SU-DHL-6 (cell line): ENCODE measurements around the gene CHCHD3.
"Not testable (repeated sequence)": the region's sequence is repeated elsewhere in the genome, so short reads cannot be mapped to it uniquely, and the experiment has no call there.

Source experiments
- H2AFZ ChIP-seq: fragments of 200-600 bp; sonication (generic); 2 replicates; pipeline ENCODE4 v1.6.1; 2014; ENCODE audit warnings: low read depth, mild to moderate bottlenecking, moderate library complexity, mixed read lengths, antibody characterized with exemption, low read length; ENCODE audit not compliant: severe bottlenecking
- H3F3A ChIP-seq: fragments of 200-600 bp; shearing (Covaris generic); 2 replicates; pipeline ENCODE4 v1.6.0; 2016; ENCODE audit warnings: antibody characterized with exemption, mild to moderate bottlenecking; ENCODE audit not compliant: insufficient read depth
- H3K27ac ChIP-seq: fragments of 200-600 bp; sonication (generic); 2 replicates; pipeline ENCODE4 v1.5.1; 2016; ENCODE audit warnings: low read depth, mild to moderate bottlenecking, low read length, moderate library complexity, mixed read lengths
- H3K27me3 ChIP-seq: fragments of 200-600 bp; sonication (generic), shearing (Covaris generic); 2 replicates; pipeline ENCODE4 v1.6.0; 2014; ENCODE audit warnings: mild to moderate bottlenecking, low read length
- H3K36me3 ChIP-seq: fragments of 200-600 bp; sonication (generic); 2 replicates; pipeline ENCODE4 v1.6.1; 2014; ENCODE audit warnings: mild to moderate bottlenecking, low read length, mixed read lengths
- H3K4me2 ChIP-seq: fragments of 300-600, 200-600 bp; shearing (Covaris generic), sonication (generic); 2 replicates; pipeline ENCODE4 v1.6.0; 2014; ENCODE audit warnings: low read length, low read depth, mild to moderate bottlenecking; ENCODE audit not compliant: poor library complexity, severe bottlenecking
- H3K4me3 ChIP-seq: fragments of 200-600 bp; sonication (generic); 2 replicates; pipeline ENCODE4 v1.5.1; 2014; ENCODE audit warnings: antibody characterized with exemption, low read length, mild to moderate bottlenecking, mixed read lengths; ENCODE audit not compliant: insufficient read depth, poor library complexity, severe bottlenecking
- H3K79me2 ChIP-seq: fragments of 200-600 bp; sonication (generic); 2 replicates; pipeline ENCODE4 v1.6.1; 2014; ENCODE audit warnings: mild to moderate bottlenecking, low read length, moderate library complexity; ENCODE audit not compliant: insufficient read depth
- H3K9ac ChIP-seq: fragments of 200-600 bp; sonication (generic); 2 replicates; pipeline ENCODE4 v1.7.0; 2014; ENCODE audit warnings: mild to moderate bottlenecking, low read length
- H3K9me2 ChIP-seq: fragments of 200-600 bp; sonication (generic); replicated peaks from 2 replicates; pipeline ENCODE4 v1.6.1; 2014; ENCODE audit warnings: low read length; ENCODE audit not compliant: insufficient read depth
- H3K9me3 ChIP-seq: fragments of 200-600 bp; sonication (generic); 2 replicates; pipeline ENCODE4 v1.6.1; 2014; ENCODE audit warnings: low read length, mixed read lengths; ENCODE audit not compliant: insufficient read depth
- H4K20me1 ChIP-seq: fragments of 200-600 bp; sonication (generic); 2 replicates; pipeline ENCODE4 v1.6.1; 2014; ENCODE audit warnings: low read depth, mild to moderate bottlenecking, antibody characterized with exemption, low read length, moderate library complexity, mixed read lengths
- EZH2phosphoT487 ChIP-seq: fragments of 200-600 bp; sonication (generic), shearing (Covaris generic); conservative IDR thresholded peaks from 2 replicates; pipeline ENCODE4 v1.6.1; 2018; ENCODE audit warnings: mild to moderate bottlenecking, antibody characterized with exemption, low read length, moderate library complexity, mixed read lengths
- TF ChIP-seq, protein P1 (sequence below): fragments of 200-600 bp; sonication (generic); IDR thresholded peaks from one replicate; pipeline ENCODE4 v1.5.1; 2017; ENCODE audit warnings: antibody characterized with exemption, mild to moderate bottlenecking, low read length, moderate library complexity; ENCODE audit not compliant: insufficient read depth, poor library complexity, severe bottlenecking

The CHCHD3 gene

DNA sequence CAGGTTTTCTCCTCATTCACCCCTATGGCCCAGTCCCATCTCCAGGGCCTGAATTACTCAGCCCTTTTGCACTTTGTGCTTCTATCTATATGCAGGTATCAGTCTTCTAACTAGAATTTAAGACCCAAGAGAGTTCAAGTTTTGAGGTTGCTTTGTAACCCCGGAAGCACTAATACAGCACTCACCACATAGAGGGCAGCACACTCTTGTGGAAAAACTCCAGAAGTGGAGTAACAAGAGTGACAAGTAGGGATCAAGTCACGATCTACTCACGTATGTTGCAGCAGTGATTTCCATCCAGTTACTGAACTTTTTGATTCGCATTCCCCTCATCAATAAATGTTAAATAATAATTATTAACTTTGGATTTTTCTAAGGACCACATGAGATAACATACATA is 151.0 kb downstream of the CHCHD3 start:
- H4K20me1 ChIP-seq: no peaks in the 10 kb centered on the region
- H2AFZ ChIP-seq: no peak overlapping the region
- H3K27ac ChIP-seq: no peak overlapping the region
- no peaks in the 10 kb centered on the region for H3K9me3 ChIP-seq
- no peak overlapping the region for H3K9ac ChIP-seq
- no peak overlapping the region for H3K4me3 ChIP-seq
- no peaks in the 10 kb centered on the region for H3K27me3 ChIP-seq
- H3K9me2 ChIP-seq: no peaks in the 10 kb centered on the region
- no peaks in the 10 kb centered on the region for H3K36me3 ChIP-seq
- no peak overlapping the region for H3K4me2 ChIP-seq
- no peaks in the 10 kb centered on the region for H3K79me2 ChIP-seq
- no peaks in the 10 kb centered on the region for H3F3A ChIP-seq
- TF ChIP-seq EZH2phosphoT487: no peak
- TF ChIP-seq, protein P1, sequence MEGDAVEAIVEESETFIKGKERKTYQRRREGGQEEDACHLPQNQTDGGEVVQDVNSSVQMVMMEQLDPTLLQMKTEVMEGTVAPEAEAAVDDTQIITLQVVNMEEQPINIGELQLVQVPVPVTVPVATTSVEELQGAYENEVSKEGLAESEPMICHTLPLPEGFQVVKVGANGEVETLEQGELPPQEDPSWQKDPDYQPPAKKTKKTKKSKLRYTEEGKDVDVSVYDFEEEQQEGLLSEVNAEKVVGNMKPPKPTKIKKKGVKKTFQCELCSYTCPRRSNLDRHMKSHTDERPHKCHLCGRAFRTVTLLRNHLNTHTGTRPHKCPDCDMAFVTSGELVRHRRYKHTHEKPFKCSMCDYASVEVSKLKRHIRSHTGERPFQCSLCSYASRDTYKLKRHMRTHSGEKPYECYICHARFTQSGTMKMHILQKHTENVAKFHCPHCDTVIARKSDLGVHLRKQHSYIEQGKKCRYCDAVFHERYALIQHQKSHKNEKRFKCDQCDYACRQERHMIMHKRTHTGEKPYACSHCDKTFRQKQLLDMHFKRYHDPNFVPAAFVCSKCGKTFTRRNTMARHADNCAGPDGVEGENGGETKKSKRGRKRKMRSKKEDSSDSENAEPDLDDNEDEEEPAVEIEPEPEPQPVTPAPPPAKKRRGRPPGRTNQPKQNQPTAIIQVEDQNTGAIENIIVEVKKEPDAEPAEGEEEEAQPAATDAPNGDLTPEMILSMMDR: no peak

DNA sequence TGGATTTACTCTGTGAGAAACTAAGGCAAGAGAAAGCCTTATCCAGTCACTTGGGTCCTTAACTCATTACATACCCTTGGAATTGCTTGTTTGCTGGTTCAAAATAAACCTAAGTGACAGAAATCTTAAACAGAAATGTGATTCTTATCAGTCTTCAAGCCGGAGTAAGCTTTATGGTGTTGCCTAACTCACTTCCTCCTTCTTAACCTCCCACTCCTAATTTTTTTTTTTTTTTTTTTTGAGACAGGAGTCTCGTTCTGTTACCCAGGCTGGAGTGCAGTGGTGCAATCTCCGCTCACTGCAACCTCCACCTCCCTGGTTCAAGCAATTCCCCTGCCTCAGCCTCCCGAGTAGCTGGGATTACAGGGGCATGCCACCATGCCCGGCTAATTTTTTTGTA is 151.9 kb downstream of the CHCHD3 start:
- not testable (repeated sequence) for H3F3A ChIP-seq, H4K20me1 ChIP-seq, H3K9me2 ChIP-seq, H3K9me3 ChIP-seq, H3K27me3 ChIP-seq, H3K4me3 ChIP-seq, H3K4me2 ChIP-seq, H3K36me3 ChIP-seq, H3K27ac ChIP-seq, H3K9ac ChIP-seq, H2AFZ ChIP-seq, H3K79me2 ChIP-seq

DNA sequence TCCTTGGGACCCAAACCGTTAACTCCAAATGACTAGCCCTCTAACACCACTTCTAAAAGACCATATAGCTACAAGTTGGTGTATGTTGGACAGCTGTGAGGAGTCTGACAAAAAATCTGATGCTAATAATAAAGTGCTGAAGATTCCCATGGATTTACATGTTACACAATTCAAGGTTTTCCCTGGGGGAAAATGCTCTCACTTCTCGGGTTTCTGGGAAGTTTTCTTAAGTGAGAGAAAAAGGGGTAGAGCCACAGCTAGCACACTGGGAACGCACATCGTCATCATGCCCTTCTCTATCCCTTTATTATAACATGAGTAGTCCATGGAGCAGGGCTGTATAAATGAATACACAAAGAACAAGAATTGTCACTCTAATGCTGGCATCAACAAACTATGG is 162.1 kb downstream of the CHCHD3 start:
- no peaks in the 10 kb centered on the region for H3K9me2 ChIP-seq
- TF ChIP-seq EZH2phosphoT487: no peak
- TF ChIP-seq, protein P1: no peak
- no peaks in the 10 kb centered on the region for H3K27me3 ChIP-seq
- H4K20me1 ChIP-seq: no peaks in the 10 kb centered on the region
- no peak overlapping the region for H3K4me3 ChIP-seq
- H3K9me3 ChIP-seq: no peaks in the 10 kb centered on the region
- no peak overlapping the region for H3K9ac ChIP-seq
- H3K79me2 ChIP-seq: no peaks in the 10 kb centered on the region
- no peak overlapping the region for H2AFZ ChIP-seq
- H3F3A ChIP-seq: no peaks in the 10 kb centered on the region
- no peak overlapping the region for H3K4me2 ChIP-seq
- H3K36me3 ChIP-seq: no peaks in the 10 kb centered on the region
- no peak overlapping the region for H3K27ac ChIP-seq

DNA sequence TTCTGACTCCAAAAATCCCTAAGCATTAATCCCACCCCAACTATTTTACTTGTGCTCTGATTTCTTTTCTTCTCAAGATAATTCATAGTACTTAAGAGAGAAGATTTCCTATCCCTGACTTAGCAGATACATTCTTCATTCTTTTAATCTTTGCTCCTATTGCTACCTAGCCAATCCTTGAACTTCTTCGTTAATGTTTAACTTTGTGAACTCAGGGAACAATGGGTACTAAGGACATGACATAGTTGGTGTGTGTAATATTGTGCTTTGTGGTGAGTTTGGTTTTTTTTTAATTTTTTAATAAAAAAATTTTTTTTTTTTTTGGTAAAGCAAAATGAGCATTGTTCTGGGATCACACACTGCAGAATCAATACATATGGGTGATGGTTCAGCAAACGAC is 166.2 kb downstream of the CHCHD3 start:
- Histone ChIP-seq H3K4me2 (no peak overlapping the region), H3K36me3 (no peaks in the 10 kb centered on the region), H3K27ac (no peak overlapping the region), H2AFZ (no peak overlapping the region), H4K20me1 (no peaks in the 10 kb centered on the region), H3K4me3 (no peak overlapping the region), H3K27me3 (no peaks in the 10 kb centered on the region), H3K79me2 (no peaks in the 10 kb centered on the region), H3K9ac (no peak overlapping the region), H3F3A (no peaks in the 10 kb centered on the region), H3K9me3 (no peaks in the 10 kb centered on the region), H3K9me2 (no peaks in the 10 kb centered on the region)
- no peak for TF ChIP-seq EZH2phosphoT487
- TF ChIP-seq, protein P1: no peak
